Stimulated activated CD8-positive, alpha-beta memory T cell treated with anti-CD3 and anti-CD28 coated beads, Interleukin-12 subunit alpha, Interleukin-12 subunit beta, amount 100 ng/mL, for 1 hour (primary cell): ENCODE results near the gene APEH.

ENCODE experiments used
- DNase-seq: peaks from one replicate; pipeline ENCODE4 v3.0.0-alpha.2; 2020; ENCODE audit warnings: low read depth

The APEH gene

GRCh38 chr3:49650637-49651036 lies 23.5 kb upstream of the APEH start:
- DNase-seq = no peak

GRCh38 chr3:49652218-49652902 lies 21.8 kb upstream of the APEH start:
- DNase-seq = no peak

- no peak for DNase-seq
These were observed 21.2 kb upstream of the APEH start for GRCh38 chr3:49652903-49653415.

GRCh38 chr3:49653621-49654020 lies 20.5 kb upstream of the APEH start:
- DNase-seq = no peak

GRCh38 chr3:49654176-49654825 lies 19.9 kb upstream of the APEH start:
- no peak for DNase-seq

GRCh38 chr3:49654955-49655556 lies 19.1 kb upstream of the APEH start:
- DNase-seq = no peak

GRCh38 chr3:49655731-49656285 lies 18.3 kb upstream of the APEH start:
- DNase-seq = no peak

- no peak for DNase-seq
These were observed 17.5 kb upstream of the APEH start for GRCh38 chr3:49656541-49657112.

- no peak for DNase-seq
These were observed 16.8 kb upstream of the APEH start for GRCh38 chr3:49657208-49657915.

- no peak for DNase-seq
These were observed 15.4 kb upstream of the APEH start for GRCh38 chr3:49658711-49659110.

- no peak for DNase-seq
These were observed 14.4 kb upstream of the APEH start for GRCh38 chr3:49659756-49660155.

- no peak for DNase-seq
These were observed 12.9 kb upstream of the APEH start for GRCh38 chr3:49661281-49661680.

- DNase-seq = no peak
These were observed 12.1 kb upstream of the APEH start for GRCh38 chr3:49662021-49662420.

- no peak for DNase-seq
These were observed 11.3 kb upstream of the APEH start for GRCh38 chr3:49662720-49663413.

GRCh38 chr3:49663831-49664230 lies 10.3 kb upstream of the APEH start:
- DNase-seq = no peak

GRCh38 chr3:49664300-49664699 lies 9.9 kb upstream of the APEH start:
- DNase-seq = no peak

GRCh38 chr3:49665822-49666519 lies 8.2 kb upstream of the APEH start:
- DNase-seq = no peak

GRCh38 chr3:49666592-49666991 lies 7.6 kb upstream of the APEH start:
- no peak for DNase-seq

GRCh38 chr3:49667701-49668413 lies 6.3 kb upstream of the APEH start:
- DNase-seq = no peak

GRCh38 chr3:49668414-49668797 lies 5.7 kb upstream of the APEH start:
- DNase-seq = no peak
